RWPE1 (cell line): ENCODE data around the gene ATP8A2.

Source experiments
- CTCF ChIA-PET: fragments of 350-600 bp; sonication (Branson Sonifier 250); formaldehyde crosslinking; extraction: SDS; loops from one replicate; lab custom pipeline; 2021; lab: Yijun Ruan, JAX
- POLR2A ChIA-PET: fragments of 400-600 bp; formaldehyde crosslinking; extraction: SDS; loops from one replicate; lab custom pipeline; 2020; ENCODE audit warnings: antibody characterized with exemption; ENCODE audit not compliant: low non-redundant PET; lab: Yijun Ruan, JAX
- DNase-seq: peaks from one replicate; pipeline ENCODE4 v3.0.0; 2012; ENCODE audit warnings: low spot score
- H3K27ac ChIP-seq: fragments of 450-650 bp; 2 replicates; pipeline ENCODE4 v1.5.1; 2017
- TF ChIP-seq, protein P1 (sequence below): fragments of 450-650 bp; conservative IDR thresholded peaks from 2 replicates; pipeline ENCODE4 v1.5.1; 2017; ENCODE audit warnings: low read depth, mild to moderate bottlenecking

Gene ATP8A2

DNA sequence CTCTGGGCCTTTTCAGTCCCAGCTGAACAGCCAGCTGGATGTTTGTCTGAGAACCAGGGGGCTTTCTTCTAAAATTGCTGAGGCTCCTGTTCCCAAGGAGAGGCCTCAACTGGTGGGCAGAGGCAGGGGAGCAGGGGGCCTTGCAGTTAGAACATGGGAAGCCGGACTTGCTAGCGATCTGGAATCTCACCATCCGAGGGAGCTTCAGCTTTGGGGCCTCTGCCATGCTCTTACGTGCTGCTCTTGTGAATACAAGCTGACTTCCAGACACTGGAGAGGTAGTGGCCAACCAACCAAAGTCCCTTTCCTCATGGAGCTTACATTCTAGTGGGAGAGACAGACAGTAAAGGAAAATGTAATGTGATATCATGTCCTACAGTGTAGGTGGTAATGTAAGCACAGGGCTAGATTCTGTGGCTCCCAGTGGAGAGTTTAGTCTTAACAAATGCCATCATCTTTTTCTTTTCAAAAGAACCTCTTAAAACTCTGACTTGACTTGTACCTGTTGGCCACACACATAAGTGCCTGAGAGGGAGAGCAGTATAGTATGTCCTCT is 657.9 kb downstream of the ATP8A2 start:
- TF ChIP-seq, protein P1, sequence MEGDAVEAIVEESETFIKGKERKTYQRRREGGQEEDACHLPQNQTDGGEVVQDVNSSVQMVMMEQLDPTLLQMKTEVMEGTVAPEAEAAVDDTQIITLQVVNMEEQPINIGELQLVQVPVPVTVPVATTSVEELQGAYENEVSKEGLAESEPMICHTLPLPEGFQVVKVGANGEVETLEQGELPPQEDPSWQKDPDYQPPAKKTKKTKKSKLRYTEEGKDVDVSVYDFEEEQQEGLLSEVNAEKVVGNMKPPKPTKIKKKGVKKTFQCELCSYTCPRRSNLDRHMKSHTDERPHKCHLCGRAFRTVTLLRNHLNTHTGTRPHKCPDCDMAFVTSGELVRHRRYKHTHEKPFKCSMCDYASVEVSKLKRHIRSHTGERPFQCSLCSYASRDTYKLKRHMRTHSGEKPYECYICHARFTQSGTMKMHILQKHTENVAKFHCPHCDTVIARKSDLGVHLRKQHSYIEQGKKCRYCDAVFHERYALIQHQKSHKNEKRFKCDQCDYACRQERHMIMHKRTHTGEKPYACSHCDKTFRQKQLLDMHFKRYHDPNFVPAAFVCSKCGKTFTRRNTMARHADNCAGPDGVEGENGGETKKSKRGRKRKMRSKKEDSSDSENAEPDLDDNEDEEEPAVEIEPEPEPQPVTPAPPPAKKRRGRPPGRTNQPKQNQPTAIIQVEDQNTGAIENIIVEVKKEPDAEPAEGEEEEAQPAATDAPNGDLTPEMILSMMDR, result no peak
- no peak for DNase-seq
- no peak overlapping the region for H3K27ac ChIP-seq
- POLR2A ChIA-PET, result interaction anchor here (0.6 to 0.7 kb wide), 2 partner anchors 173 to 277 kb away, joined by 3 read pairs; no protein-coding TSS in a partner anchor
- CTCF ChIA-PET, result interaction anchor here (0.9 kb wide), 1 partner anchor 455 kb away, joined by 5 read pairs; no protein-coding TSS in a partner anchor

- no peak for DNase-seq
- TF ChIP-seq, protein P1, result no peak
- CTCF ChIA-PET, result no interaction called here
- H3K27ac ChIP-seq, result no peak overlapping the region
- POLR2A ChIA-PET, result interaction anchor here (0.6 to 0.7 kb wide), 2 partner anchors 173 to 276 kb away, joined by 3 read pairs; no protein-coding TSS in a partner anchor
These were observed 658.6 kb downstream of the ATP8A2 start for GRCh38 chr13:26030331-26030730.

DNA sequence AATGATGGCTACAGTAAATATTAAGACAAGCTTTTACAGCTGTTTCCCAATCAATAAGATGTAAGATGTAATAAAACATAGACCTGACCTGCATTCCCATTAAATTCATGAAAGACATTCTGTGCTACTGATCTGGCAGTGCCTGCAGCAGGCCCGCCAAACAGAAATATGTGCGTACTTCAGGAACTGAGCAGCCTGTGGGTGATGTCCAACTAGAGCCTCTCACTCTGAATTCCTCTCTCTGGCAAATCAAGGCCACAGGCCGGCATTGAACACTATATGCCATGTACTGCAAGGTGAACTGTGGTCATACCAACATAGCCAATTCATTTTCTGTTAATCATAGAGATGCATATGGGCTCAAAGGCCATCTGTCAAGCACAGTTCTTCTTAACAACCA is 662.2 kb downstream of the ATP8A2 start:
- H3K27ac ChIP-seq, result no peak overlapping the region
- TF ChIP-seq, protein P1, result no peak
- CTCF ChIA-PET, result interaction anchor here (0.7 kb wide), 1 partner anchor 1855 kb away, joined by 3 read pairs; no protein-coding TSS in a partner anchor
- POLR2A ChIA-PET, result no interaction called here
- DNase-seq, result no peak

DNA sequence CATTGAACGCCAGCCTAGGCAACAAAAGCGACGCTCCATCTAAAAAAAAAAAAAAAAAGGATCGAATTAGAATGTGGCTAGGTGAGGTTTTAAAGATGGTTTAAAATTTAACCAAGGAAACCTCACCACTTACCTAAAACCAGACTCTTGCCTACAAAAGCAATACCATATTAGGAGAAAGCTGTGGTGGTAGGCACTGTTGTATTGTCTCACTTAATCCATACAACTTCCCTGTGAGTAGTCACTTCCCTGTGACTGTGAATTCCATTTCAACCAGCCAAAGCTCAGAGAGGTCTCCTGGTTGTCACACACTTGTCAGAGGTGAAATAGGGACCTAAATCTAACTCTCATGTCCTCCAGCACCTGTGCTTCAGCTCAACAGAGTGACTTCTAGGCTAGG is 664.6 kb downstream of the ATP8A2 start:
- TF ChIP-seq, protein P1, result no peak
- POLR2A ChIA-PET, result no interaction called here
- CTCF ChIA-PET, result no interaction called here

GRCh38 chr13:26037302-26037701 is 665.5 kb downstream of the ATP8A2 start:
- POLR2A ChIA-PET, result no interaction called here
- no peak overlapping the region for H3K27ac ChIP-seq
- DNase-seq, result no peak
- TF ChIP-seq, protein P1, result 0 out of 2 replicates have a peak, but pooled peaks have one; percentile 9
- CTCF ChIA-PET, result interaction anchor here (0.5 to 0.7 kb wide), 2 partner anchors 99 to 300 kb away, joined by 3 to 5 read pairs; no protein-coding TSS in a partner anchor

More for the DNA sequence above, 664.6 kb downstream of the ATP8A2 start:
- H3K27ac ChIP-seq, result no peak overlapping the region
- no peak for DNase-seq

DNA sequence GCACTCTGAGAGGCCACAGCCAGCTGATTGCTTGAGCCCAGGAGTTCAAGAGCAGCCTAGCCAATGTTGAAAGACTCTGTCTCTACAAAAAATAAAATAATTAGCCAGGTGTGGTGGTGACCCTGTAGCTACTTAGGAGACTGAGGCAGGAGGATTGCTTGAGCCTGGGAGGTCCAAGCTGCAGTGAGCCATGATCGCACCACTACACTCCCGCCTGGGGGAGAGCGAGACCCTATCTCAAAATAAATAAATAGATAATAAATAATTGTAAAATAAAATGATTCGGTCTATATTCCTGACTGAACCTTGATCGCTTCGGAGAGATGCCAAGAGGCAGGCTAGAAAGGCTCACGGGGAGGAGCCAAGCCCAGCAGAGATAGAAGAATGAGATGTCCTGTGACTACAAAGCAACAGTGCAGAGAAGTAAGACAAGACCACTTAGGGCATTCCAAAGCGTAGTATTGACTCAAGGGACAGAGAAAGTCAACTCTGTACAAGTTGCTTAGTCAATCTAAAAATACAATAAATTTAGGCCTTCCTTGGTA is 667.2 kb downstream of the ATP8A2 start:
- CTCF ChIA-PET, result no interaction called here
- no peak overlapping the region for H3K27ac ChIP-seq
- TF ChIP-seq, protein P1, result no peak
- DNase-seq, result no peak
- POLR2A ChIA-PET, result no interaction called here
